K562 (cell line): ENCODE measurements around the gene LAMTOR4. TPM values are rescaled to one million over a fixed set of nuclear protein-coding genes. Genes with fewer than 3 reads are reported as not detected.

Experiments used
- ARID3A ChIP-seq: IDR thresholded peaks from 2 replicates; pipeline ENCODE4 v1.6.1; 2012; ENCODE audit warnings: low read depth, low read length, improper control_type of control experiment, borderline replicate concordance
- ARNT ChIP-seq, 2 experiments: fragments of 450-650 bp; IDR thresholded peaks; 2 replicates each; pipeline ENCODE4 v1.6.1; 2016; ENCODE audit warnings: mild to moderate bottlenecking in 1 of 2
- CREB5 ChIP-seq: fragments of 250-450 bp; sonication (Bioruptor Pico); IDR thresholded peaks from 2 replicates; pipeline ENCODE4 v1.5.0; 2020; ENCODE audit warnings: mild to moderate bottlenecking
- ELF1 ChIP-seq: fragments of 200-800 bp; sonication (Bioruptor generic); IDR thresholded peaks from 2 replicates; pipeline ENCODE4 v1.6.1; 2016; ENCODE audit warnings: missing genetic modification characterization, missing compliant biosample characterization
- EP400 ChIP-seq: fragments of 450-650 bp; IDR thresholded peaks from 2 replicates; pipeline ENCODE4 v1.6.1; 2017; ENCODE audit warnings: antibody characterized with exemption, mild to moderate bottlenecking, moderate library complexity
- GATAD2B ChIP-seq: fragments of 450-650 bp; IDR thresholded peaks from 2 replicates; pipeline ENCODE4 v1.6.1; 2017; ENCODE audit warnings: mild to moderate bottlenecking, borderline replicate concordance
- HBP1 ChIP-seq: fragments of 450-650 bp; formaldehyde crosslinking; IDR thresholded peaks from 2 replicates; pipeline ENCODE4 v1.4.0; 2022; ENCODE audit warnings: missing genetic modification characterization
- HDAC2 ChIP-seq: fragments of 450-650 bp; IDR thresholded peaks from 2 replicates; pipeline ENCODE4 v1.6.1; 2016; ENCODE audit warnings: mild to moderate bottlenecking
- HOXB6 ChIP-seq: fragments of 250-450 bp; sonication (Bioruptor Pico); IDR thresholded peaks from 2 replicates; pipeline ENCODE4 v1.5.1; 2022; ENCODE audit warnings: mild to moderate bottlenecking, borderline replicate concordance
- JUNB ChIP-seq: fragments of 450-650 bp; formaldehyde crosslinking; conservative IDR thresholded peaks from 2 replicates; pipeline ENCODE4 v1.4.0; 2020; ENCODE audit warnings: mild to moderate bottlenecking
- MAFK ChIP-seq: IDR thresholded peaks from 2 replicates; pipeline ENCODE4 v1.6.1; 2011; ENCODE audit warnings: low read length, improper control_type of control experiment
- MCM3 ChIP-seq: fragments of 450-650 bp; IDR thresholded peaks from 2 replicates; pipeline ENCODE4 v1.6.1; 2016
- PTTG1 ChIP-seq: fragments of 450-650 bp; IDR thresholded peaks from 2 replicates; pipeline ENCODE4 v1.6.1; 2016; ENCODE audit warnings: low read depth, mild to moderate bottlenecking, missing genetic modification characterization, missing compliant biosample characterization
- SRSF7 ChIP-seq: fragments of 200-400 bp; formaldehyde crosslinking; optimal IDR thresholded peaks from 2 replicates; pipeline ENCODE3; 2017; ENCODE audit warnings: mild to moderate bottlenecking, low read depth, low read length
- TRIM24 ChIP-seq, 2 experiments: fragments of 450-650 bp; IDR thresholded peaks; 2 replicates each; pipeline ENCODE4 v1.6.1; 2016
- ZBTB5 ChIP-seq: fragments of 450-650 bp; IDR thresholded peaks from 2 replicates; pipeline ENCODE4 v1.6.1; 2017; ENCODE audit warnings: antibody characterized with exemption
- ZNF766 ChIP-seq: fragments of 200-800 bp; sonication (Bioruptor generic); conservative IDR thresholded peaks from 2 replicates; pipeline ENCODE4 v1.6.1; 2016; ENCODE audit warnings: missing genetic modification characterization, missing compliant biosample characterization
- ZNF77 ChIP-seq: fragments of 250-450 bp; sonication (Bioruptor Pico); IDR thresholded peaks from 2 replicates; pipeline ENCODE4 v1.5.0; 2020
- ZNF785 ChIP-seq: fragments of 250-450 bp; sonication (Bioruptor Pico); IDR thresholded peaks from 2 replicates; pipeline ENCODE4 v1.4.0; 2020; ENCODE audit warnings: mild to moderate bottlenecking
- ZSCAN32 ChIP-seq: fragments of 450-650 bp; formaldehyde crosslinking; IDR thresholded peaks from 2 replicates; pipeline ENCODE4 v1.4.0; 2020; ENCODE audit warnings: mild to moderate bottlenecking, moderate library complexity
- polyA plus RNA-seq, 8 experiments: library from polyadenylated mRNA; depleted of rRNA in 4 of 8; stranded (reverse) in 5 of 8; unstranded in 3 of 8; fragments of >200 nt; fragmentation: Nextera tagmentation in 2 of 8; fragmentation: Illumina TruSeq in 1 of 8; extraction: Ambion mirVana in 2 of 8; extraction: Trizol in 1 of 8; gene quantifications; 2 replicates each; pipeline versions ENCODE4 v1.2.1 to v1.2.3, GENCODE V29; 2011 to 2014; ENCODE audit warnings: inconsistent platforms in 1 of 8, missing spikeins in 1 of 8
- total RNA-seq, 7 experiments: library from RNA; depleted of rRNA in 6 of 7; stranded (reverse); fragments of >200 nt in 6 of 7; fragmentation: Illumina TruSeq in 2 of 7; extraction: Trizol in 2 of 7; gene quantifications; 2 replicates each; pipeline versions ENCODE4 v1.2.1 to v1.2.3, GENCODE V29; 2011 to 2021; ENCODE audit warnings: low replicate concordance in 1 of 7
- TF ChIP-seq, protein P1 (sequence below): fragments of 450-650 bp; IDR thresholded peaks from 2 replicates; pipeline ENCODE4 v1.6.1; 2016; ENCODE audit warnings: missing biosample characterization, missing genetic modification characterization

The LAMTOR4 gene
- total and polyA plus RNA-seq, 9 of the 15 experiments (the other 6 are each of a cell fraction or from before 2014, with no cell fraction given): 79.6 to 314 (median 195) TPM

GRCh38 chr7:100167912-100168323 is 19.2 kb downstream of the LAMTOR4 start (continued):
- TF ChIP-seq MAFK (peak; percentile 20; the same call in 1 of the 2 replicates), HBP1 (CRISPR knock-in tag) (peak; percentile 79; the same call in 1 of the 2 replicates), GATAD2B (no peak; the same call in 1 of the 2 replicates), ZNF785 (no peak), MCM3 (peak; percentile 89; the same call in 1 of the 2 replicates), HDAC2 (peak; percentile 94; the same call in 1 of the 2 replicates), ARID3A (no peak), ZSCAN32 (no peak), HOXB6 (CRISPR knock-in tag) (no peak), JUNB (CRISPR knock-in tag) (no peak), ZNF766 (CRISPR knock-in tag) (peak; percentile 63; the same call in 1 of the 2 replicates), SRSF7 (no peak), CREB5 (CRISPR knock-in tag) (no peak), ELF1 (peak; percentile 50; the same call in 1 of the 2 replicates), EP400 (peak; percentile 65), PTTG1 (tag) (no peak), ZNF77 (CRISPR knock-in tag) (no peak), ARNT (IDR thresholded peaks at IDR 0.05) (peak; percentile 88 to 96), ZBTB5 (0 out of 2 replicates have a peak, but pooled peaks have one; percentile 37), TRIM24 (IDR thresholded peaks at IDR 0.05) (peak; percentile 69 to 86)
- TF ChIP-seq, protein P1, sequence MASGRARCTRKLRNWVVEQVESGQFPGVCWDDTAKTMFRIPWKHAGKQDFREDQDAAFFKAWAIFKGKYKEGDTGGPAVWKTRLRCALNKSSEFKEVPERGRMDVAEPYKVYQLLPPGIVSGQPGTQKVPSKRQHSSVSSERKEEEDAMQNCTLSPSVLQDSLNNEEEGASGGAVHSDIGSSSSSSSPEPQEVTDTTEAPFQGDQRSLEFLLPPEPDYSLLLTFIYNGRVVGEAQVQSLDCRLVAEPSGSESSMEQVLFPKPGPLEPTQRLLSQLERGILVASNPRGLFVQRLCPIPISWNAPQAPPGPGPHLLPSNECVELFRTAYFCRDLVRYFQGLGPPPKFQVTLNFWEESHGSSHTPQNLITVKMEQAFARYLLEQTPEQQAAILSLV (tag): peak; percentile 47; the same call in 1 of the 2 replicates
